Hepatocyte (in vitro differentiated cells): ENCODE measurements around the gene HYI.

Experiments
- EZH2phosphoT487 ChIP-seq: fragments of 200-600 bp; sonication (generic); IDR thresholded peaks from one replicate; pipeline ENCODE4 v1.6.1; 2018; ENCODE audit warnings: antibody characterized with exemption, mild to moderate bottlenecking, low read depth, moderate library complexity; ENCODE audit not compliant: unreplicated experiment, severe bottlenecking
- TF ChIP-seq, protein P1 (sequence below): fragments of 200-600 bp; sonication (generic); IDR thresholded peaks from 2 replicates; pipeline ENCODE4 v1.5.1; 2016; ENCODE audit warnings: antibody characterized with exemption, mild to moderate bottlenecking; ENCODE audit not compliant: poor library complexity

DNA sequence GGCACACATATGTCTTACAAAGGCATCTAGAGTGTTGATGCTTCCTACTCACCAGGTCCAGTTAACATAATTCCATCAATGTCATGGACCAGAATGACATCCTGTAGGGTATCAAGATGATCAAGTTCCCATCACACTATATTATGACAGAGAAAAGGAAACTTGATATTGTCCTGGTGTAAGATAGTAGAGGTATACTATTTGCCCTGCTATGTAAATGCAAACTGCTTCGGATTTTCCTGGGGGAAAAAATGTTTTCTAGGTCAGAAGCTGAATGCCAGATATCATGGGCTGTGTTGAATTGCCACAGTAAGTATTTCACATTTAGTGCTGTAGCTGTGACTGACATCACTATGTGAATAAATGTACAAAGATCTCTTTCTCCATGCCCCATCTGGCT, 16.2 kb upstream of the HYI start:
- TF ChIP-seq, protein P1, sequence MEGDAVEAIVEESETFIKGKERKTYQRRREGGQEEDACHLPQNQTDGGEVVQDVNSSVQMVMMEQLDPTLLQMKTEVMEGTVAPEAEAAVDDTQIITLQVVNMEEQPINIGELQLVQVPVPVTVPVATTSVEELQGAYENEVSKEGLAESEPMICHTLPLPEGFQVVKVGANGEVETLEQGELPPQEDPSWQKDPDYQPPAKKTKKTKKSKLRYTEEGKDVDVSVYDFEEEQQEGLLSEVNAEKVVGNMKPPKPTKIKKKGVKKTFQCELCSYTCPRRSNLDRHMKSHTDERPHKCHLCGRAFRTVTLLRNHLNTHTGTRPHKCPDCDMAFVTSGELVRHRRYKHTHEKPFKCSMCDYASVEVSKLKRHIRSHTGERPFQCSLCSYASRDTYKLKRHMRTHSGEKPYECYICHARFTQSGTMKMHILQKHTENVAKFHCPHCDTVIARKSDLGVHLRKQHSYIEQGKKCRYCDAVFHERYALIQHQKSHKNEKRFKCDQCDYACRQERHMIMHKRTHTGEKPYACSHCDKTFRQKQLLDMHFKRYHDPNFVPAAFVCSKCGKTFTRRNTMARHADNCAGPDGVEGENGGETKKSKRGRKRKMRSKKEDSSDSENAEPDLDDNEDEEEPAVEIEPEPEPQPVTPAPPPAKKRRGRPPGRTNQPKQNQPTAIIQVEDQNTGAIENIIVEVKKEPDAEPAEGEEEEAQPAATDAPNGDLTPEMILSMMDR = no peak
- no peak for TF ChIP-seq EZH2phosphoT487
